NCI-H446 (cell line): ENCODE measurements around the gene HAAO.

ENCODE experiments used
- DNase-seq, 2 experiments: peaks; one replicate each; lab custom pipeline; 2025; lab: John Stamatoyannopoulos, UW

The HAAO gene

DNA sequence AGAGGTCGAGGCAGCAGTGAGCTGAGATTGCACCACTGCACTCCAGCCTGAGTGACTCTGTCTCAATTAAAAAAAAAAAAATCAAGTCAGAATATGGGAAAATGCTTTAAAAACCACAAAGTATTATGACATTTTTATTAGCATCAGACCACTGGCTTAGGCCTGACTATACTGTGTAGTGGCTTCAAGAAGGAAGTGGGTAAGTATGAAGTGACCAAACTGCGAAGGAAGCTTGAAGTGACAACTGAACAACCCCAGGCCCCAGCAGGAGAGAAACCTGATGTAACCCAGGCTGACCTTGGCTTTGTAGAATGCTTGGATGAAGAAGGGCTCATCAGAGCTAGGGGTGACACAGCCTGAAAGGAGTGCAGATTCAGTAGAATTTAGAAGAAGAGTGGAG is 21.4 kb upstream of the HAAO start:
- no peak for DNase-seq

DNA sequence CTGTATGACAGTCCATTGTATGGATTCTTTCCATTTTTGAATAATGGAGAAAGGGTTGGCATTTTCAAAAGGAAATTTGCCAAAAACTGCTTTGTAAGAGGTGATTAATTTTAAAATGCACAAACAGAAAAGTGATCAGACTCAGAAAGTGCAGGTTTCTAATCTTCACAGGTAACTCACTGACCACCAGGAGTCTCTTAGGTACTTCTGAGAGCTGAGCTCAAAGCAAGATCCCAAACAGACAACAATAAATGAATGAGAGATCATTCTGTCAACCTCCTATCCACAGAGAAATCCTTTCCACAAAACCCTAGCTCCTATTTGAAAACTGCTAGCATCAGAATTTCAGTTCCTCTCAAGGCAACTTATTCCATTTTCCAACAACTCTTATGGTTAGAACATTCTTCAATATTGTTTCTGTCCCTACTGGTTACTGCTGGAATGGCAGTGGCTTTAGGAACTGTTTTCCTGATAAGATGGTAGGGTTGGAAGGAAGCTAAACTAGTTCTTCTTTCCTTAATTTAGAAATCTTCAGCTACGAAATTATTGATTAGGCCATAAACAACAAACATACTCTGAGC is 20.6 kb upstream of the HAAO start:
- DNase-seq = peak in 1 of 2 experiments; percentile 32

DNA sequence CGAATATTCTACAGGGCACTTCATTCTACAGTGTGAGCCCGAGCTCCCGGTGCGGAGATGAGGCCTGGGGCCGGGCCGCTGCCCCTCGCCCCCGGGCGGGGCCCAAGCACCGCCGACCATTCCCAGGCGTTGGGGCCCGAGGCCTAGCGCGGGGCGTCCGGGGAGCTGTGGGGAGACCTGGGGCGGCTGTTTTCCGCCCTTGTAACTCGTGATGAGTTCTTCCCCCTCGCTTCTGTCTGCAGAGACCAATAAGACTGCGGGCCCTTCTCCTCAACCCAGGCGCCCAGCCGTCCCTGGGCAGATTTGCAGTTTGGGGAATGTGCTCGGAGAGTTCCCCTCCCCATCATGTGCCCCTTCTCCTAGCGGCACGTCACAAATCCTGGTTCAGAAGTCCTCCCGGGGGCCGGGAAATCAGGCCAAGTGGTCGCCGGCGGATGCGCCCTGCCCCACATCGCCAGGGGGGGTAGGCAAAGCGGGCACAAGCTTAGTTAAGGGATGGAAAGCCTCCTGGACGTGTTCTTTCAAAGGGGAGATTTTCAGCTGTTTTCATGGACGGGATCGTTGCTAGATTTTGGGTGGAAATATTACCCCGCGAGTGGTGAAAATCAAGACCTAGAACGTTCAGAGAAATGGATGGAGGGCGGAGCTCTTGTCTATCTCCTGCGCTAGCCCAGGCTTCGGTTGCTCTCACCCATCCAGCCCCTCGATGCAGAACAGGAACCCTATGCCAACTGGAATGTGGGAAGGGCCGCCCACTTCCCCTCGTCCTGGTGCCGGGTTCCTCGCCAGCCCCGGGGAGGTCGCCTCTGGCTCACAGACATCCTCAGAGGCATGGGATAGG is 18.8 kb upstream of the HAAO start:
- DNase-seq = peak in 1 of 2 experiments; percentile 27

DNA sequence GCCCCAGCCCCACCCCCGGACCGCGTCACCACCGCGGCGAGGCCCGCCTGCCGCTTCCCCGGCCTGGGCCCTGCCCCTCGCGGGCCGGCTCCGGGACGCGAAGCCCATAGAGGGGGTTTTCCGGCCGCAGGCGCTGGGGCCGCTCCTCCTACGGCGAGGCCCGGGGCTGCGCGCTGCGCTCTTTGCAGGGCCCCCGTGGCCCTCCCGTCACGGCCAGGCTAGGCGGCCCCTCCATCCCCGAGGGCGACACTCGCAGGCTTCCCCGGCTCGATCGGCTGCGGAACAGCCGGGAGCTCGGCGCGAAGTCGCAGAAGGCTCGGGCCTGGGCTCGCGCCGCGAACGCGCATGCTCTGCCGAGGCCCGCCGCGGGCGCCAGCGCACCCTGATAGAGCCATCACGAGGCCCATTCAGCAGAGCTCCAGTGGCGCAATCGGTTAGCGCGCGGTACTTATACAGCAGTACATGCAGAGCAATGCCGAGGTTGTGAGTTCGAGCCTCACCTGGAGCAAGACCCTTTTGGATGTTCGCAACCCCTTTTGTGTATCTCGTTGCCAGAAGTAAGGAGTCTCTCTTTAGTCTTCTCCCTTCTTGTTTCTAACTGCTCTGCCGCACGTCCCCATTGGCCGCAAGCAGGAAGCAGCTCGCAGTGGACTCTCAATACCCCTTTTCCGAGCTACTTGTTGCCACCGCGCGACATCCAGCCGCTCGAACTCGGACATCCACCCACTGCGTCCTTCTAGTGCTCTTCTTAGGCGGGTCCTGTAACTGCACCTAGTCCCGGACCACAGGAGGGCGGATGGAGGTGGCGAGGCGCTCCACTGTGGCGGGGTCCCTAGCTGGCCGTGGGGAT is 18.0 kb upstream of the HAAO start:
- DNase-seq = peak; percentile 91 to 93

DNA sequence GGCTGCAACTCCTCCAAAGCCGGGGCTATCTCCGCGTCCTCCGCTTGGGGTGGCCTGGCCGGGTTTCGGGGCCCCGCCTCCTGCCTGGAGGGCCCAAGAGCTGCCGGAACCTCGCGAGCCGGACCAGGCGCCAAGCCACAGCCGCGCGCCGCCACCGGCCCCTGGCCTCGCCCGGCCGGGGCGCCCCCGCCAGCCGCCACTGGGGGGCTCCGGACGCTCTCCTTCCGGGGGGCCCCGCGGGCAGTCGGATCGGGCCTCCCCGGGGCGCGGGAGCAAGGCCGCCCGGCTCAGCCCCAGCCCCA is 17.4 kb upstream of the HAAO start:
- peak in 1 of 2 experiments; percentile 84 for DNase-seq

DNA sequence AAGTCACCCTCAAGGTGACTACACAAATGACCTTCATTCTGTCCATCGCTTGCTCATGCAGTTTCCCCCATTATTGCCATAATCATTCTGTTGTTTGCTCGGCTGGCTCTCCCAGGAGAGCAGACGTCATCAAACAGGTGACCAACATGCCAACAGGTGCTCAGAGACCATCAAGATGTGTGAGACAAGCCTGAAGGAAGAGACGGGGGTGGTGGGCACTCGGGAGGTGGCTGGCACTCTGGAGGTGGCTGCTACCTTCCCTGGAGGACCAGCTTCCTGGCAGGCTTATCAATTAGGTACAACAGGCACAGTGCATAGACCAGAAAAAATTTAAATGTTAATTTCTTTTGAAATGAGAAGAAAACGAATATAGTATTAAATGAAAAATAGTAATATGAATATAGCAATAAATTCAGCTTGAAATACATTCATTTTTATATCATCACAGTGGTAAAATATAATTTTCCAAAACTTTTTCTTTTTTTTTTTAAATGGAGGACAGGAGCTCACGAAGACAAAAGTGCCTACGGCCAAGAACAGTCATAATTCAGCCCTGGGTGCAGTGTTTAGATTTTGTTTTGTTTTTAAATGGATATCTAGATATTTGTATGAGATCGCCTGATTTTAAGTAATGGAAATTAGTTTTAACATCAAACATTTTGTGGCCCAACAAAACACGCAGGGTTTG is 16.9 kb upstream of the HAAO start:
- DNase-seq = peak in 1 of 2 experiments; percentile 18

DNA sequence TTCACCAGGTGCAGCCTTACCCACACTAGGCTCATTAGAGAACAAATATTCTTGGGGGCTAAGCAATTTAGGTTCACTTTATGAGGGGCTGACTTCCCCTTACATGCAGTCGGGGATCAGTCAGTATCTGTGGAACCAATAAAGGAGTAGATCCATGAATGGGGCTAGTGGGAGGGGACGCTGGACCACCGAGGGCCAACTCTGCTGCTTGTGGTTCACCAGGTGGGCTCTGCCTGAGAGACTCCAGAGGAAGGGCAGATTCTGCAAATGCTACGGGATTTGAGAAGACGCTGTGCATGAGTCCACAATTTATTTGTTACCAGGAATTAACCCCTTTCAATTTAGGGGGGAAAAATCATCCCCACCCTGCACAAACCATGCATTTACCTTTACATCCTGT is 15.9 kb upstream of the HAAO start:
- DNase-seq = no peak

DNA sequence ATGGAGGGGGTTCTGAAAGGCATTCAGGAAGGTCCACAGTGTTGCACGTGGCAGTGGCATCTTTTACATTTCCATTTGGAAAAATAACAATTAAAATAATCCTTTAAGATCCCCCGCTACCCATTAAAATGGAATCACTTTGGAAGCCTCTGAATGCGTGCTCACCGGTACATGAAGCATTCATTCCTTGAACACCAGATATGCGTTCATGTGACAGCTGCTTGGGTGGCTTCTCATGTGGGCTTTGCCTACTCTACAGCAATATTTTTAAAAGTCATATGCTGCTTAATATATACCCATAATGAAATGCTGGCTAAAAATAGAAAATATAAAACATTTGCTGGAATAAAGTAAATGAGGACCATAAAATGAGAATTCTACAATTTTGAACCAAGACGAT is 14.4 kb upstream of the HAAO start:
- no peak for DNase-seq

DNA sequence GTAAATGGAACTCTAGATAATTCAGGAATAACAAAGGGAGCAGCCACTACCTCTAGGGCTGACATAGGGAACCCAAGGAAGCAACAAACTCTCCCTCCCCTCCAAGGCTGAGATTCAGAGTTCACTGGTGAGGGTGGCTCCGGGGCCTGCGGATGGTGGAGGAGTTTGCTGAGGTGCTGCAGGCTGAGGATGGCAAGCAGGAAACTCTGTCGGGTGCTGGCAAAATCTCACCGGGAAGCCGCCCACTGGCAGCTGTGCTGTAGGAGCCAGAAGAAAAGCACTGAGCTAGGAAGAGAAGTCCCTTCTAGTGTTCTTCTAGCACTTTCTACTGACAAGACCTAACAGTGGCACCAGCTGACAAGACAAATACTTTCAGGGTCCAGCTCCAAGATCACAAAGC is 12.5 kb upstream of the HAAO start:
- DNase-seq = no peak

DNA sequence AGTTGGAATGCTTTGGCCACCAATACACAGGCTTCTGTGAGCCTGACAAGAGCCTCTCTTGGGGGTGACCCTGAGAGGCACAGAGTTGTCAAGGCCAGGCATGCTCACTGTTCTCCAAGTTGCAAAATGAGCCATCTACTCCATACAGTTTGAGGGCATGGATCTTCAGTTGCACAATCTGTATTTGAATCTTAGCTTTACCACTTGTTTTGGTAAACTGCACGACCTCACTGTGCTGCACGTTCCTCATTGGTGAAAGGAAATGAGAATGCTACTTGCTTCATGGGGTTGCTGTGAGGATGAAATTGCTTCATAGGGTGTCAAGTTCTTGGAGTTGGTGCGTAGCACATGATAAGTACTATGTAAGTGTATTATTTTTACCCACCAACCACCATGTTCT is 12.0 kb upstream of the HAAO start:
- DNase-seq = no peak

DNA sequence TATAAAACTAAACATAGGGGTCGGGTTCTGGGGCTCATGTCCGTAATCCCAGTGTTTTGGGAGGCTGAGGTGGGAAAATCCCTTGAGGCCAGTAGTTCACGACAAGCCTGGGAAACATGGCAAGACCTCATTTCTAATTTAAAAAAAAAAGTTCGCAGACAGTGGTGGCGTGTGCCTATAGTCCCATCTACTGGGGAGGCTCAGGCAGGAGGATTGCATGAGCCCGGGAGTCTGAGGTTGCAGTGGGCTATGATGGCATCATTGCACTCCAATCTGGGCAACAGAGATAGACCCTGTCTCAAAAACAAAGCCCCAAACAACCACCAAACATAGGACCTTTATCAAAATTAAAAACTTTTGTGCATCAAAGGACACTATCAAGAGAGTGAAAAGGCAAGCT is 9.8 kb upstream of the HAAO start:
- DNase-seq = no peak

DNA sequence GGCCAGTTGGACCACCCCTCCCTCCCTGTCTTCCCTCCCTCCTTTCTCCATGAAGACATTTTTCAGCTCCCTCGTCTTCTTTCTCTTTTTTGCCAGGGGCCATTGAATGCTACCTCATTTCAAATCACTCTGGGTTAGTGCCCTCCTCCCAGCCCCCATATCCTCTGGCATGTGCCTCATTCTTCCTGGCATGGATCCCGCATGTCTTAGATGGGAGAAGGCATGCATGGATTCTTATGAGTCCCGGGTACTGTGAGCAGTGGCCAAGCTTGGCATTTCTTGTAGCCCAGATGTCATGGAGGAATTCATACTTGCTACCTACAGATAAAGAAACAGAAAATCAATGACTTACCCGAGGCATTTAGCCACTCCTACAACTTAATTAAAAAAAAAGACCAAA is 9.0 kb upstream of the HAAO start:
- peak in 1 of 2 experiments; percentile 60 for DNase-seq

DNA sequence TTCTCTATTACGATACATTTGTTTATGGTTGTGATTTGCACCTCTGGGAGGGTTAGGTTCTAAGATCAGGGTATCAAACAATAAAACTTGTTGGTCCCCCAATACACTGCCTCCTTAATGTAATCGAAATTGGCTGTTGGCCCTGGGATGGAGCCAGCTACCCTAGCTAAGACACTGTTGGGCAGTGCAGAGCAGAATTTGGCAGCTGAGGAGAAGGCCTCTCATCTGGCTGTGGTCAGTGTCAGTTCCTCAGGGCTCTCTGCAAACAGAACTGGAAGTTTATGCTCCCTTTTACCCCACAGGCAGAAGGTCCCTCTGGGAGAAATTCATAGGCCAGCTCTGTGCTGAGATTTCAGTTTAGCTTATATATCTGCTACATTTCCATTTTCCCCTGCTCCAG is 8.6 kb upstream of the HAAO start:
- no peak for DNase-seq

DNA sequence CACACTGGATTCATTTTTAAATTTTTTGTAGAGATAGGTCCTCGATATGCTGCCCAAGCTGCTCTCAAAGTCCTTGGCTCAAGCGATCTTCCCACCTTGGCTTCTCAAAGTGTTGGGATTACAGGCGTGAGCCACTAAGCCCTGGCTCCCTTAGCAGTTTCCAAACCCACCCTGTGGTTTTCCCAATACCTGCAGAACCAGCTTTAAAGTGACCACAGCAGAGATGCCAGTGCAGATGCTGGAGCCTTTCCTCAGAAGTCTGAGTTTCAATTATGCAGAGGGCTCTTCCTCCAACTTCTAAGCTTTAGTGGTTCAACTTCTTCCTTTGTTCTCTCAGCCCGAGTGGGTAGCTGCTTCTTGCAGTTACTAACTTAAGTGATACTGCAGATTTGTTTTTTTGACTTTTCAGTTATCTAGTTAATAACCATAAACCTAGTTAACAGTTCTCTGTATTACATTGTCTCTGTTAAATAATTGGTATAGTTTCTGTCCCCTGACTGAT is 8.1 kb upstream of the HAAO start:
- no peak for DNase-seq

DNA sequence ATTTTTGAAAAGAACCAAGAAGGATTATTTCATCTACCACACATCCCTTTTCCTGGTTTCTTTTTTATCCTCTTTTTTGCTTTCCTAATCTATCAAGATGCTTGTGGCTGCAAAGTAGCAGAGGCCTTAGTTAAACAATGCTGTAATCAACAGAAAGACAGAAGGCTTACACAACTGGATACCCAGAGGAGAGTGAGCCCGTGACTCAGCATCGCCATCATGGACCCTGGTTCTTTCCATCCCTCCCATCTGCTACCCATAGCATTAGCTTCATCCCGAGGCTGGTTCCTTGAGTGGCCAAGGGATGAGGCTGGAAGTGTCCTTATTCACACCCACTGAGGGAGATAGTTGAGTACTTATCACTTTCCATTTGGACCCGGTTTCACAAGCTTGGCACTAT is 7.5 kb upstream of the HAAO start:
- DNase-seq = no peak

DNA sequence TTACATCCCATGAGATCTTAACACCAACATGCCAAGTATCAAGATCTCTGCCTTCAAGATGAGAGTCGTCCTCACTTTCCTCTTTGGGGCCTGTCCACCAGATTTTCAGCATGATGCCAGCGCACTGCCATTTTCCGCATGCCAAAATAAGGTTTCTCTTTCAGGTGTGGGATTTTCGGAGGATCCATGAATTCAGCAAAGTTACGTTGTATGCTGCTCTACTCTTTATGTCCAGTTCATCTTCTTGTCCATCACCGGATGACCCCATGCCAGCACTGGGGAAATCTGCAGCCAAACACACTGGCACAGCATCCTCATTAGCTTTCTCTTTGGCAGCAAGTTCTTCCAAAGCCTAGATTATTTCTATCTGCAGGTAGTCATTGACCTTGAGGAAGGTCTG is 4.9 kb upstream of the HAAO start:
- DNase-seq = no peak

DNA sequence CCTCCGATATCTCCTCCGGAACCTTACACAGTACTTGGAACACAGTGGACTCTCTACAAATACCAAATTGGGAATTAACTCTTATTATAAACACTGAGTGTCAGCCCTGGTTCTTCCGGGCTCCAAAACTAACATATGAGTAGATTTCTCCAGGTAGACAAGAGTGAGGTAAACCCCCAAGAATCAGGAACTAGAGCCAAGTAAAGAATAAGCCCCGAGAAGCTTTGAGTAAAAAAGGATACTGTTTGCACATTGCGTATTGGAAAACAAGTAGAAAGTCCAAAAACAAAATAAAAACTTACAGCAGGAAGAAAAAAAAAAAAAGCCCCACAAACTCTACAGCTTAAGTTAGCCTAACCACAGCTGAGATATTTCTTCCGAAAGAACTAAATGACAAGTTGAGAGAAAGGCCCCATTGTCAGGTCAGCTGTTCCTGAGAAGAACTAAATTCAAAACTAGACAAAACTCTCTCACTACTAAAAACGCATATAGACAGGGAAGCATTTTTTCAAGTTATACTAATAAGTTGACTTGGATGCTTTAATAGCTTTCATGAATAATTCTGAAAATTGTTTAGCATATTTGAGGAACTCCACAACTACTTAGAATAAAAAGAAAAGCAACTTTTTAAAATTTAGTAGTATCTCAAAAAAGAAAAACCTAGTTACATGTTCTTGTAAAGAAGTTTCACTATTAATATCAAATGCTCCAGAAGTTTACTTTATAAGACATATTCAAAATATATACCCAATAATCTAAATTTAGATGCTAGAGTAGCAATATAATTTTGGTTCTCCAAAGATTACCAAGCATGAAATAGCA is 4.3 kb upstream of the HAAO start:
- DNase-seq = no peak

DNA sequence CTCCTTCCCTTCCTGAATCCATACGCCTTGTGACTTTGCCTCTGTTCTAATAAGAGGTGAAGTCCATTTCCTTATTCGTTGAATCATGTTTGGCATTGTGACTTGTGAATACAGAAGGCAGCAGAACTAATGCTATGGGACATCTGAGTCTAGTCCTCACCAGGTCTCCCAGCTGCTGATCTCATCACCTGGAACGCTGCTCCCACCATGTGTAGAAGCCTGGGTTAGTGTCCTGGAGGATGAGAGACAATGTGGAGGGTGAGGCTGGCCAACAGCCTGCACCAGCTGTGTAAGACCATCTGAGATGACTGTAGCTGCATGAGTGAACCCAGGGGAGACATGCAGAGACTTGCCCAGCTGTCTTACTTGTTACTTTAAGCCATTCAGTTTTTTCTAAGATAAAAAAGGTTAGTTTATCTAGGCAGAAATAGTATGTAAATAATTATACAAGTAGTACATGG is 3.5 kb upstream of the HAAO start:
- peak in 1 of 2 experiments; percentile 24 for DNase-seq

DNA sequence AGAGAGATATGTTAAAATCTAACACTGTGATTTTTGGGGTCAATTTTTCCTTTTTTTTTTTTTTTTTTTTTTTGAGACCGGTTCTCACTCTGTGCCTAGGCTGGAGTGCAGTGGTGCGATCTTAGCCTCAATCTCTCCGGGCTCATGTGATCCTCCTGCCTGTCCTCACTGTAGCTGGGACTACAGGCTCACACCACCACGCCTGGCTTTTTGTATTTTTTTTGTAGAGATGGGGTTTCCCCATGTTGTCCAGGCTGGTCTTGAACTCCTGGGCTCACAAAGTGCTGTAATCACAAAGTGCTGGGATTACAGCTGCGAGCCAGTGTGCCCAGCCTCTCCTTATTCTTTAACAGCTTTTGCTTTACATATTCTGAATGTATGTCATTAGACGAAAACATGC is 2.9 kb upstream of the HAAO start:
- DNase-seq = no peak

DNA sequence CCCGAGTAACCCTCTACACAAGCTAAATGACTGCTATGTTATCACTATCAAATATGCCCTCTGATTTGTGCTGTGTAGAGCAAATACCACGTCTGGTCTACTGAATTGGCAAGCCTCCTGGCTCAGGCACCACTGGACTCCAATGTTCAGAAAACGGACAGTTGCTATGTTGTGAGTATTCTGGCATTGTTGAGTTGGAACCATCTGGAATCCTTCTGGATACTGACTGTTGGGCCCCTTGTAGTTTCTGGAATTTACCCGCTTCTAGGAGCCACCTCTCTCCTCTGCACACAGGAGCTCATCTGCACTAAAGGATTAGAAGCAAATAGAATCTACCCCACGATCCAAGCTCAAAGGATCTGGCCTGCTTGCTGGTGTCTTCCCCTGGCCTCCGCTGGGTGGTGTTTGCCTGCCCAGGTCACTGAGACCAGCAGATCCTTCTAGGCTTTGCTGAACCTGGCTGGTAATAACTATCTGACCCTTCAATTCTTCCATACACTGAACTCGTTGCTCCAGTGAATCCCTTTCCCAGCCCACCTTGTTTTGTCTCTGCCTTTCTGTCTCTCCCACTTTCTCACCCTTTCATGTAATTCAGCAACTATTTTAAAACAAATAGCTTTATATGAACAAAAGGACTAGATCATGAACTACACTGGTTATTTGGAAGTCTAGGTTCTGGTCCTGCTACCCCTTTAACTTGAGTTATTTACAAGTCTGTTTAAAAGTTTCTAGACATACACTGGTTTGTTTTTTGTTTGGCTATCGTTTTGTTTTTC is 2.1 kb upstream of the HAAO start:
- DNase-seq = no peak
